ENCODE measurements around the gene DNASE2B.

The DNASE2B gene

GRCh38 chr1:84398175-84399155, at the start of gene DNASE2B:
DNASE2B (plus strand) TSS chr1:84398484; CDS start chr1:84398565, 81 bp downstream.
- DNase-seq (ENCODE audit: low read depth), result no peak

- no peak for DNase-seq (ENCODE audit: low read depth)
These were observed 49.5 kb upstream of the DNASE2B start for GRCh38 chr1:84348759-84349158.

- DNase-seq (ENCODE audit: low read depth), result no peak
These were observed 48.2 kb upstream of the DNASE2B start for GRCh38 chr1:84350104-84350503.

GRCh38 chr1:84350550-84350949, 47.7 kb upstream of the DNASE2B start:
- no peak for DNase-seq (ENCODE audit: low read depth)

DNA sequence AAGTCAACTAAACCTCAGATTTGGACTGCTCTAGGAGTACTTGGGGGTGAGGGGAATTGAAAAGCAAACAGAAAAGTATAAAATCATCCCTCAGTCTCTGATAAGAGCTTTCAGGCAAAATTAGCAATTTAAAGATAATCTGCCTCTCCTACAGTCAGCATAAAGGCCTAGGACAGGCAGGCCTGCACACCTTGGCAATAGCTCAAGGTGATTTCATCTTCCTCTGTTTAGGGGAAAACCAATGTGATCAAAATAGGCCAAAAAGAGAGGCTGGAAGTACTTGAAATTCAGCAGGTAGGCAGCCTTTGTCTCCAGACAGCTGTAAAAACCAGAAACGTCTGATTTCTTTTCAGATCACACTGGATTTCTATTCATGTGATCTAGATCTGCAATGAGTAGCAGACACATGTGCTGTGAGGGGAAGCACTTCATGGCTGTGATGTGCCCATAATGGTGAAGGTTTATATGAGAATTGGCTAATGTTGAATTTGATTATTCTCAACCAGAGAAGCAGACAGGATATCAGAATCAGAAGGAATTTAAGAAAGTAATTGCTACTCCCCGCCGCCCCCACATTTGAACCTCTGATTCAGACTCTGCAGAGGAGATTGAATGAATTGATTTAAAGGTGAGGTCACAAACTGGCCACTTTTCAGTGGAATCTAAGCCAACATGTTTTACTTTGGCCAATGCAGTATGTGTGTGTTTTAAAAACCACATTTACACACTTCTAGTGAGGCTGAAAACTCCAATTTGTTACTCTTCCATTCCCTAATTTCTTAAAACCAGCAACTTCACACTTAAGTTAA, 45.8 kb upstream of the DNASE2B start:
- no peak for DNase-seq (ENCODE audit: low read depth)

DNA sequence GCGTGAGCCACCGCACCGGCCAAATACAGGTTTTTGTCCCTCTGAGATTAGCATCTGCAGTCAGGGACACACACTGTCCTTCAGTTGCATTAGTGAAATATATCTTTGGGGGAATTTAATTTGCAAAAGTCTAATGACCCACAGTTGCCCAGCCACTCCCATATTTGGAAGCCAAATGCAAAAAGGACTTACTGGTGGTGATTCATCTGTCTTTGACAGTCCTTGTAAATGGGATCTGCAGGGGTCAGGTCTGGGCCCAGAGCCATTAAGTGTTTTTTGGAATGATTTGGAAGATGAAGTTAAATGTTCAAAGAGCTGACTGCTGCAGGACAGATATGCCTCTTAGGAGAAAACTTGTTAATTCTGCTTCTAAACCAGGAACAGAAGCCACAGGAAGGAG, 44.6 kb upstream of the DNASE2B start:
- peak; percentile 27 for DNase-seq (ENCODE audit: low read depth)

DNA sequence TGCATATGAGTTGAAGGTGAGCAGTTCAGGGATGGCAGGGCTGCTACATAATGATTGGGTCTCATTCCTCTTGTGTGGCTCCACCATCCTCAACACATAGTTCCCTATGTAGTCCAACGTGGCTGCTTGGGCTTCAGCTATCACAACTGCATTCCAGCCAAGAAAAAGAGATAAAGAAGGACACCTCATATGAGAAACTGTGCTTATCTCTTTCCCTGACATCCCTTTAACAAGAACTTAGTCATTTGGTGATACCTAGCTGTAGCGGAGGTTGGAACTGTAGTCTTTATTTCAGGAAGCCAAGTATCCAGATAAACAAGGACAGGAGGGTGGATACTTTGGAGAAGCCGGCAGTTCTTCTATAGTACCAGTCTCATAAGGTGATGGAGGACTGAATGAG, 42.7 kb upstream of the DNASE2B start:
- DNase-seq (ENCODE audit: low read depth), result no peak

- no peak for DNase-seq (ENCODE audit: low read depth)
These were observed 41.4 kb upstream of the DNASE2B start for GRCh38 chr1:84356881-84357280.

GRCh38 chr1:84358695-84359094, 39.6 kb upstream of the DNASE2B start:
- DNase-seq (ENCODE audit: low read depth), result no peak

DNA sequence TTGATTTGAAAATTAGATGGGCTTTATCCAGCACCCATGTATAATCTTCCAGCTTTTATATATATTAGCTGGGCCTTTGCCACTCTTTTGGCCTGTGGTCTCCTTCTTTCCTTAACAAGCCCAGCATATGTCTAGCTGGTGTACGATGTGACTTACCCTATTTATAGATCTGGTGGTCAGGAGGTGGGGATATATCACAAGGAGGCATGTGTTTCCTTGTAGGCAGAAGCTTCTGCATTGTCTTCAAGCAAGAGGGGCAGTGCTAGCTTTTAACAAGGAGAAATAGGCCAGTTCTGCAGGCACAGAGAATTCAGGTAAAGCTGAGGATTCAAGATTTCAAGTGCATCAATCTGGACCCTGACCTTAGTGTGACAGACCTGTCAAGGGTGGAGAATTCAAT, 38.0 kb upstream of the DNASE2B start:
- DNase-seq (ENCODE audit: low read depth), result no peak

DNA sequence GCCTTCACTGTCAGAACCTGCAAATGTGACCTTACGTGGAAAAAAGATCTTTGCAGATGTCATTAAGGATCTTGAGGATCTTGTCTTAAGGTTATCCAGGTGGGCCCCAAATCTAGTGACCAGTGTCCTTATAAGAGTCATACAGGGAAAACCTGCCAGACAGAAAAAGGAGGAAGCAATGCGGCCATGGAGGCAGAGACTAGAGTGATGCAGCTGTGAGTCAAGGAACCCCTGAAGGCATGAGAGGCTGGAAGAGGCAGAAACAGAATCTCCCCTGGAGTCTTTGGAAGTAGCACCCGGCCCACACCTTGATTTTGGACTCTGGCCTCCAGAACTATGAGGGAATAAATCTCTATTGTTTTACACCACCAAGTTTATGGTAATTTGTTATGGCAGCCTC, 36.5 kb upstream of the DNASE2B start:
- no peak for DNase-seq (ENCODE audit: low read depth)

GRCh38 chr1:84363019-84363418, 35.3 kb upstream of the DNASE2B start:
- no peak for DNase-seq (ENCODE audit: low read depth)

DNA sequence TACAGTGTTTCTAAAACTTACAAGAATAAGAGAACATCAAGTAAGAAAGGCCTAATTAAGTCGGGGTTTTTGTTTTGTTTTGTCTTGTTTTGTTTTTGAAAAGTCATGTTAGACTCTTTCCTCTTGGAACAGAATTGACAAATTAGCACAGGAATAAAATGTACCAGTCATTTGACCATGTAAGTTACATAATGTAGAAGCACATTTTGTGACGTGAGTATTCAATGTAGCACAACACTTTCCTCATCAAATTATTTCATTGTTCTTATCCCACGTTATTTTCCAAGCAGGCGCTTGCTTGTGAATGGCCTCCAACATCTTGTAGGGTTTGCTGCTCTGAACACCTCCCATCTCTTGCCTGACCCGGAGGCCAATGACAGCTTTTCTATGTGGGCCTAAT, 34.7 kb upstream of the DNASE2B start:
- no peak for DNase-seq (ENCODE audit: low read depth)

- peak; percentile 84 for DNase-seq (ENCODE audit: low read depth)
These were observed 32.8 kb upstream of the DNASE2B start for GRCh38 chr1:84365225-84366221.

DNA sequence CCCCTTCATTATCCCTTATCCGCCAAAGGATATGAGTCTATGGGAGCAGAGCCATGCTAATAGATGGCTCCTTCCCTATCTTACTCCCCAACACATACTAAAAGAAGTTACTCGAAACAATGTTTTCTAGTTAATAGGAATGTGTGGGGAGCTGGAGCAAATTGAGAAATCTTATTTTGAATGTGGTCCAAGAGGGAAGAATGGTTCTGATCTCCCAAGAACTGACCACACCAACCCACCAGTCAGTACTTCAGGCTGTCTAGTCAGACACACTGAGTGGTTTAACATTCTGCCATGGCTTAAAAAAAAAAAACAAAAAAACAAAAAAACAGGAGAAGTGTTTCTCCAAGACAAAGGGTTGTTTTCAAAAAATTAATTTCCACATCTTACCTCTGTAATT, 31.5 kb upstream of the DNASE2B start:
- no peak for DNase-seq (ENCODE audit: low read depth)

DNA sequence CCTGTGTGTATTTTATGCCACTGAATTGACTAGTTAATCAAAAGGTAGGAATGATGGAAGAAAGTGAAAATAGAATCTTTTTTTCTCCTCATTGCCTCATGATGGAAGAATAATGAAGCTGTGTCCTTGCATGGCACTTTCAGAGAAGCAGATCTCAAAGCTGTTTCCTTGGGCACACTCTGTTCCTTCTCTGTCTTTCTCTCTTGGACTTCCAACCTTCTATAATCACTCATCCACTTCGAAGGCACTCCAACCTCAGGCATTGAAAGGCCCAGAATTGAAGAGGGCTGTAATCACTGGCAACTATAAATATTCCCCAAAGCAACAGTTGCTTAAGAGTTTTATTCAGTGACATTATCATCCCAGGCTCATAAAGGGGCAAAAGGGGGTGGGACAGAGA, 31.1 kb upstream of the DNASE2B start:
- no peak for DNase-seq (ENCODE audit: low read depth)

DNA sequence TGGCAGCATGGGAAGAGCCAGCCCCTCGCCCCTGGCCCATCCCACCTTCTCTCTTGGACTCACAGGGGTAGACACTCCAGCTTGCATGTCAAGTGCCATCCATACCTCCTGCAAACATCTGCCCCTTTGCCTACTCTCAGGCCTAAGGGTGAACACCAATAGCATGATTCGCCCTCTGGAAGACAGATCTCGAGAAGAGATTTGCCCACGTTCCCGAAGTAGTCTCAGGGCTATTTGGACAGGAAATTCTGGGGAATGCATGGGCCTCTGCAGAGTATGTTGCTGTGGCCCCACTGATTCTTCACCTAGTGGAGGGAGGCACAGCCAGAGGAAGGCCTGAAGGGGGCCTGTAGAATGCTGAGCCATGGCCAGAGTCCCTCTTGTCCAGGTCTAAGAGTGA, 29.8 kb upstream of the DNASE2B start:
- DNase-seq (ENCODE audit: low read depth), result no peak

DNA sequence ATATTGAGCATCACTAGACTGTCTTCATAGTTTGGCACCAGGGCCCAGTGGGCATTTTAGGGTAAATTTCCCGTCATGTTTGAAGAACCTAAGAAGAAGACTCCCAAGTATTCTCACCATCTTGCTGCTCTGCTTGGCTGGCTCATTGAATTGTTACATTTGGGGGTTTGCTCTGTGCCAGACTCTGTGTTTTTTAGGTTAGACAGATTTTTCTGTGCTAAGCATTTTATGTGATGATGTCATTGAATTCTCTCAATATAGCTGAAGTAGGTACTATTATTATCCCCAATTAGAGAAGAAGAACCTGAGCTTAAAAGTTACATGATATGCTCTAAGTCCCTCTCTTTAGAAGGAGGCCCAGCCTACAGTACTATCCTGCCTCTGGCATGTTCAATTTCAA, 28.0 kb upstream of the DNASE2B start:
- DNase-seq (ENCODE audit: low read depth), result no peak

GRCh38 chr1:84370831-84371394, 27.4 kb upstream of the DNASE2B start:
- no peak for DNase-seq (ENCODE audit: low read depth)

GRCh38 chr1:84373436-84374141, 24.7 kb upstream of the DNASE2B start:
- DNase-seq (ENCODE audit: low read depth), result no peak
